Fibroblast of lung (primary cell): ENCODE measurements around the gene CROCC.

ENCODE experiments used
- EZH2 ChIP-seq: IDR thresholded peaks from 2 replicates; pipeline ENCODE4 v1.5.1; 2012; ENCODE audit warnings: low read length, control low read depth, mild to moderate bottlenecking; ENCODE audit errors: missing control alignments
- TF ChIP-seq, protein P1 (sequence below), 2 donors: IDR thresholded peaks in 1 of 2; conservative IDR thresholded peaks in 1 of 2; 1 replicate in 1 of 2; 2 replicates in 1 of 2; pipeline ENCODE4 v1.5.1; 2011 to 2012; ENCODE audit warnings: low read length in 2 of 2, control low read depth in 1 of 2, inconsistent platforms in 1 of 2, low read depth in 1 of 2, mild to moderate bottlenecking in 1 of 2

DNA sequence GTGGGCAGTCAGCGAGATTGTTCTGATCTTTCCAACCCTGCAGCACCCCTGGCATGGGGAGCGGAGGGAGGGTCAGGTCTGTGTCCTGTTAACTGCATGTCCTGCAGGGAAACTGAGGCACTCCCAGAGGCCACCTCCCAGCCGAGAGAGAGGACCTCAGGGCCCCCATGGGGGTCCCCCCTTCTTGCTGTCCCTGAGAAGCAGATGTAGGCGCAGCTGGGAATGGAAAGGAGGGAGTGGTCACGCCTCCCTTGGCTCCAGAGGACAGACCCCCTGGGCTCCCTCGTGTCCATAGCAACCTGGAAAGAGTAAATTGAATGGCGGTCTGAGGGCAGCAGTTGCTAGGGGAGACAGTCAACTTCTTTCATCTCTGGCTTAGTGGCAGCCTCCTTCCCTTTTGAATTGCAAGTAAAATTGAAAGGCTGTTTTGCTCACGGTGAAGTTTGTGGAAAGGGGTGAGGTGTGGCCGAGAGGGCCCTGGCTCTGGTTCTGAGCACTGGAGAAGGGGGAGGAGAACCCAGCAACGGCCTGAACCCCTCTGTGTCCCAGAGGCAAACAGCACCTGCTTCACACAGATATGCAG, 4.9 kb downstream of the CROCC start:
- TF ChIP-seq, protein P1, sequence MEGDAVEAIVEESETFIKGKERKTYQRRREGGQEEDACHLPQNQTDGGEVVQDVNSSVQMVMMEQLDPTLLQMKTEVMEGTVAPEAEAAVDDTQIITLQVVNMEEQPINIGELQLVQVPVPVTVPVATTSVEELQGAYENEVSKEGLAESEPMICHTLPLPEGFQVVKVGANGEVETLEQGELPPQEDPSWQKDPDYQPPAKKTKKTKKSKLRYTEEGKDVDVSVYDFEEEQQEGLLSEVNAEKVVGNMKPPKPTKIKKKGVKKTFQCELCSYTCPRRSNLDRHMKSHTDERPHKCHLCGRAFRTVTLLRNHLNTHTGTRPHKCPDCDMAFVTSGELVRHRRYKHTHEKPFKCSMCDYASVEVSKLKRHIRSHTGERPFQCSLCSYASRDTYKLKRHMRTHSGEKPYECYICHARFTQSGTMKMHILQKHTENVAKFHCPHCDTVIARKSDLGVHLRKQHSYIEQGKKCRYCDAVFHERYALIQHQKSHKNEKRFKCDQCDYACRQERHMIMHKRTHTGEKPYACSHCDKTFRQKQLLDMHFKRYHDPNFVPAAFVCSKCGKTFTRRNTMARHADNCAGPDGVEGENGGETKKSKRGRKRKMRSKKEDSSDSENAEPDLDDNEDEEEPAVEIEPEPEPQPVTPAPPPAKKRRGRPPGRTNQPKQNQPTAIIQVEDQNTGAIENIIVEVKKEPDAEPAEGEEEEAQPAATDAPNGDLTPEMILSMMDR (conservative IDR thresholded peaks at IDR 0.05 in 1 of 2, IDR thresholded peaks at IDR 0.05 in 1 of 2; ENCODE audit: low read depth in 1 of 2, low read length in 2 of 2): no peak
- no peak for TF ChIP-seq EZH2
